Calu3 (cell line): ENCODE measurements around the gene FBLL1. TPM values are rescaled to one million over a fixed set of nuclear protein-coding genes. Genes with fewer than 3 reads are reported as not detected.

Source experiments
- BruUV-seq: library from RNA; stranded (reverse); fragments of 400-500 nt; replicated peaks from 2 replicates; lab custom pipeline; 2021; lab: Mats Ljungman, UMichigan
- CTCF ChIA-PET: fragments of 300-600 bp; sonication (Branson Sonifier 250); formaldehyde crosslinking; loops from one replicate; lab custom pipeline; 2022; ENCODE audit warnings: antibody characterized with exemption; lab: Charles Lee
- DNase-seq: peaks from one replicate; pipeline ENCODE4 v3.0.0; 2022
- H3K27ac Mint-ChIP-seq: one replicate; pipeline ENCODE4 v1.8.0; 2022; ENCODE audit warnings: mixed read lengths; ENCODE audit not compliant: unreplicated experiment
- H3K27me3 Mint-ChIP-seq: one replicate; pipeline ENCODE4 v1.8.0; 2022; ENCODE audit warnings: mixed read lengths; ENCODE audit not compliant: unreplicated experiment
- H3K36me3 Mint-ChIP-seq: one replicate; pipeline ENCODE4 v1.8.0; 2022; ENCODE audit warnings: mild to moderate bottlenecking, moderate library complexity, mixed read lengths; ENCODE audit not compliant: insufficient read depth, unreplicated experiment
- H3K4me1 Mint-ChIP-seq: one replicate; pipeline ENCODE4 v1.8.0; 2022; ENCODE audit warnings: mild to moderate bottlenecking, low read depth, mixed read lengths; ENCODE audit not compliant: unreplicated experiment
- H3K4me3 Mint-ChIP-seq: one replicate; pipeline ENCODE4 v1.8.0; 2022; ENCODE audit warnings: mild to moderate bottlenecking, low read depth, moderate library complexity, mixed read lengths; ENCODE audit not compliant: unreplicated experiment
- H3K9me3 Mint-ChIP-seq: one replicate; pipeline ENCODE4 v1.8.0; 2022; ENCODE audit warnings: low read depth, mixed read lengths; ENCODE audit not compliant: unreplicated experiment
- intact Hi-C: fragments of 100-400 bp; cut with micrococcal nuclease; formaldehyde crosslinking; loops from one replicate; pipeline ENCODE4 v1.10.0; 2022; ENCODE audit not compliant: unreplicated experiment
- microRNA-seq: library from miRNA; unstranded; fragments of <30 nt; microRNA quantifications from one replicate; pipeline ENCODE4 v1.2.0, GENCODE V29; 2022
- total RNA-seq: library from RNA; stranded (reverse); gene quantifications from 2 replicates; pipeline ENCODE4 v1.2.3, GENCODE V29; 2022
- TF ChIP-seq, protein P1 (sequence below): fragments of 200-600 bp; IDR thresholded peaks from one replicate; pipeline ENCODE4 v1.8.0; 2022; ENCODE audit warnings: antibody characterized with exemption; ENCODE audit not compliant: unreplicated experiment

The FBLL1 gene
- total RNA-seq, 1 experiment from 2014 or later: 6.0 TPM

DNA sequence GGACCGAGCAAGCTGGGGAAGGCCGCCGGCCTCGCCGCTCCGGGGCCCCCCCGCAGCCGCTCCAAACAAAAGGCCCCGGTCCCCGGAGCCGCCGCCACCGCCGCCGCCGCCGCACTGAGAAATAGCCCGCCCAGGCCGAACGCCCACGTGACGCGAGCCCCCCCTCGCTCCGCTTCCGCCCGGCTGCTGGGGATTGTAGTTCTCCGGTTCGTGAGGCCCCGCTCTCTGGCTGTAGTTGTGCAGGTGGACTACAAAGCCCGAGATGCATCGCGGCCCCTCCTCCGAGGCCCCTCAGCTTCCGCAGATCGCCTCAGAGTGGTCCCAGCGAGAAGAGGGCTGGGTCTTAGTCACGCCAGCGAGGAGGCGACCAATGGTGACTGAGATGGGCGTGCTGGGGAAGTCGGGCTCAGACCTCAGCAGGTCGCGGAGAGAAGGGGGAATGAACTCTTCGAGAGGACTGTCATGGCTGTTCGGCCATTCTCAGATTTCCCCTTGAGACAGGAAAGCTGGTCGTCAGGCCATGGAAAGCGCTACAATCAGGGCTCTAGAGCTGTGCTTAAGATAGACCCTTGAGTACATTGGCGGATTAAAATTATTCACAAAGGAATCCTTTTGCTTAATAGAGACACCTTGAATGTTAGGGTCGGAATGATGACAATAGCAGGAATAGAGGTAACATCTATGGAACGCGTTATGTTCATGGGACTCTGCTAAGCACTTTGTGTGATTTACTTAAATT is 50.6 kb downstream of the FBLL1 start:
- Mint-ChIP-seq H3K36me3 (peaks cover 33% of the 10 kb centered on the region), H3K27ac (peak overlapping the region; percentile 94), H3K9me3 (peaks cover 2% of the 10 kb centered on the region), H3K27me3 (peaks cover under 1% of the 10 kb centered on the region), H3K4me3 (peak overlapping the region; percentile 78), H3K4me1 (peaks cover 36% of the 10 kb centered on the region)
- CTCF ChIA-PET: no interaction called here
- TF ChIP-seq, protein P1, sequence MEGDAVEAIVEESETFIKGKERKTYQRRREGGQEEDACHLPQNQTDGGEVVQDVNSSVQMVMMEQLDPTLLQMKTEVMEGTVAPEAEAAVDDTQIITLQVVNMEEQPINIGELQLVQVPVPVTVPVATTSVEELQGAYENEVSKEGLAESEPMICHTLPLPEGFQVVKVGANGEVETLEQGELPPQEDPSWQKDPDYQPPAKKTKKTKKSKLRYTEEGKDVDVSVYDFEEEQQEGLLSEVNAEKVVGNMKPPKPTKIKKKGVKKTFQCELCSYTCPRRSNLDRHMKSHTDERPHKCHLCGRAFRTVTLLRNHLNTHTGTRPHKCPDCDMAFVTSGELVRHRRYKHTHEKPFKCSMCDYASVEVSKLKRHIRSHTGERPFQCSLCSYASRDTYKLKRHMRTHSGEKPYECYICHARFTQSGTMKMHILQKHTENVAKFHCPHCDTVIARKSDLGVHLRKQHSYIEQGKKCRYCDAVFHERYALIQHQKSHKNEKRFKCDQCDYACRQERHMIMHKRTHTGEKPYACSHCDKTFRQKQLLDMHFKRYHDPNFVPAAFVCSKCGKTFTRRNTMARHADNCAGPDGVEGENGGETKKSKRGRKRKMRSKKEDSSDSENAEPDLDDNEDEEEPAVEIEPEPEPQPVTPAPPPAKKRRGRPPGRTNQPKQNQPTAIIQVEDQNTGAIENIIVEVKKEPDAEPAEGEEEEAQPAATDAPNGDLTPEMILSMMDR: no peak
- peak; percentile 99 for DNase-seq
- BruUV-seq: TSS peak; percentile 98
- intact Hi-C loops: loop anchor here (5.0 to 10.0 kb wide), 2 partner anchors 98 to 1005 kb away; partner anchors contain the start of gene SPDL1

GRCh38 chr5:168580227-168580508 is 51.1 kb downstream of the FBLL1 start:
- H3K27me3 Mint-ChIP-seq: peaks cover 6% of the 10 kb centered on the region
- TF ChIP-seq, protein P1: no peak
- H3K36me3 Mint-ChIP-seq: peaks cover 33% of the 10 kb centered on the region

More at GRCh38 chr5:168580227-168580508, 51.1 kb downstream of the FBLL1 start:
- H3K9me3 Mint-ChIP-seq: peaks cover 2% of the 10 kb centered on the region
- CTCF ChIA-PET: no interaction called here
- H3K4me3 Mint-ChIP-seq: peak overlapping the region; percentile 78
- peak overlapping the region; percentile 94 for H3K27ac Mint-ChIP-seq
- DNase-seq: no peak
- BruUV-seq: no TSS peak
- peaks cover 35% of the 10 kb centered on the region for H3K4me1 Mint-ChIP-seq
- intact Hi-C loops: no loop called here

Small RNA genes within 50 kb of the gene (microRNA-seq; reads per million reads assigned to microRNA genes)
- gene MIR103A1: not detected
- not detected for gene MIR103B1

Other genes starting within 250 kb of the FBLL1 start
- 190 TPM in 2 replicates for gene WWC1, start 237.7 kb upstream of the FBLL1 start, total RNA-seq
- gene RARS1, start 42.8 kb upstream of the FBLL1 start, total RNA-seq: 130 and 137 TPM in 2 replicates
- gene PANK3, start 50.1 kb downstream of the FBLL1 start, total RNA-seq: 101 and 116 TPM in 2 replicates